HEK293 (cell line): Measurements from ENCODE around the gene TOP3B.

Source experiments
- CTCF ChIA-PET: fragments of 350-600 bp; formaldehyde crosslinking; extraction: SDS; loops from one replicate; lab custom pipeline; 2021; ENCODE audit warnings: antibody characterized with exemption; lab: Yijun Ruan, JAX
- POLR2A ChIA-PET: fragments of 300-600 bp; formaldehyde crosslinking; extraction: SDS; loops from one replicate; lab custom pipeline; 2020; ENCODE audit warnings: antibody characterized with exemption, inconsistent platforms; lab: Yijun Ruan, JAX
- H3K27ac ChIP-seq: fragments of 200-500 bp; sonication (Bioruptor generic); 2 replicates; pipeline ENCODE4 v1.5.1; 2014; ENCODE audit warnings: low read depth, low read length, control low read depth, inconsistent platforms; ENCODE audit errors: extremely low read depth
- H3K36me3 ChIP-seq, 2 experiments: fragments of 200-500 bp in 1 of 2; sonication (Bioruptor generic) in 1 of 2; 1 replicate in 1 of 2; 2 replicates in 1 of 2; pipeline ENCODE4 v1.5.1; 2014 to 2017; ENCODE audit warnings: inconsistent platforms in 2 of 2, low read length in 2 of 2; ENCODE audit not compliant: control insufficient read depth in 2 of 2, insufficient read depth in 1 of 2
- H3K4me1 ChIP-seq: fragments of 200-500 bp; sonication (Bioruptor generic); 2 replicates; pipeline ENCODE4 v1.5.1; 2014; ENCODE audit warnings: mild to moderate bottlenecking, low read length, inconsistent platforms; ENCODE audit not compliant: control insufficient read depth, insufficient read depth
- H3K4me3 ChIP-seq: 2 replicates; pipeline ENCODE4 v1.5.1; 2011; ENCODE audit warnings: low read depth, mild to moderate bottlenecking, control low read depth, low read length, moderate library complexity
- H3K9me3 ChIP-seq: fragments of 200-500 bp; sonication (Bioruptor generic); 2 replicates; pipeline ENCODE4 v1.5.1; 2014; ENCODE audit warnings: low read depth, low read length, inconsistent platforms; ENCODE audit not compliant: control insufficient read depth, insufficient read depth
- GLIS1 ChIP-seq: fragments of 450-650 bp; formaldehyde crosslinking; IDR thresholded peaks from 2 replicates; pipeline ENCODE4 v1.5.1; 2016; ENCODE audit warnings: missing biosample characterization, missing genetic modification characterization
- REPIN1 ChIP-seq: fragments of 450-650 bp; formaldehyde crosslinking; IDR thresholded peaks from 2 replicates; pipeline ENCODE4 v1.5.1; 2017; ENCODE audit warnings: missing biosample characterization, missing genetic modification characterization, low read depth
- REST ChIP-seq: fragments of 450-650 bp; formaldehyde crosslinking; IDR thresholded peaks from 2 replicates; pipeline ENCODE4 v1.5.1; 2016; ENCODE audit warnings: missing biosample characterization, missing genetic modification characterization
- SALL2 ChIP-seq: fragments of 450-650 bp; formaldehyde crosslinking; IDR thresholded peaks from 2 replicates; pipeline ENCODE4 v1.5.0; 2017; ENCODE audit warnings: missing biosample characterization, mild to moderate bottlenecking, missing genetic modification characterization, borderline replicate concordance
- SCRT2 ChIP-seq: fragments of 450-650 bp; formaldehyde crosslinking; IDR thresholded peaks from 2 replicates; pipeline ENCODE4 v1.5.1; 2016; ENCODE audit warnings: missing biosample characterization, missing genetic modification characterization
- TRIM28 ChIP-seq: IDR thresholded peaks from 2 replicates; pipeline ENCODE4 v1.6.1; 2011; ENCODE audit warnings: low read length, control low read depth, borderline replicate concordance
- YY1 ChIP-seq: fragments of 450-650 bp; formaldehyde crosslinking; IDR thresholded peaks from 2 replicates; pipeline ENCODE4 v1.5.1; 2018; ENCODE audit warnings: missing biosample characterization, missing genetic modification characterization
- ZBTB49 ChIP-seq: fragments of 450-650 bp; formaldehyde crosslinking; IDR thresholded peaks from 2 replicates; pipeline ENCODE4 v1.5.1; 2016; ENCODE audit warnings: missing biosample characterization, missing genetic modification characterization, low read depth
- ZEB2 ChIP-seq: fragments of 450-650 bp; formaldehyde crosslinking; IDR thresholded peaks from 2 replicates; pipeline ENCODE4 v1.5.1; 2016; ENCODE audit warnings: missing biosample characterization, missing genetic modification characterization
- ZNF121 ChIP-seq: fragments of 450-650 bp; formaldehyde crosslinking; IDR thresholded peaks from 2 replicates; pipeline ENCODE4 v1.5.1; 2016; ENCODE audit warnings: missing biosample characterization, missing genetic modification characterization
- ZNF174 ChIP-seq: fragments of 450-650 bp; formaldehyde crosslinking; IDR thresholded peaks from 2 replicates; pipeline ENCODE4 v1.5.0; 2017; ENCODE audit warnings: missing biosample characterization, mild to moderate bottlenecking, missing genetic modification characterization
- ZNF18 ChIP-seq: fragments of 450-650 bp; formaldehyde crosslinking; IDR thresholded peaks from 2 replicates; pipeline ENCODE4 v1.5.1; 2016; ENCODE audit warnings: missing biosample characterization, missing genetic modification characterization
- ZNF202 ChIP-seq: fragments of 450-650 bp; formaldehyde crosslinking; IDR thresholded peaks from 2 replicates; pipeline ENCODE4 v1.5.1; 2016; ENCODE audit warnings: missing biosample characterization, missing genetic modification characterization, borderline replicate concordance
- ZNF211 ChIP-seq: fragments of 450-650 bp; formaldehyde crosslinking; IDR thresholded peaks from 2 replicates; pipeline ENCODE4 v1.5.1; 2016; ENCODE audit warnings: low read depth, missing biosample characterization, missing genetic modification characterization
- ZNF544 ChIP-seq: fragments of 450-650 bp; formaldehyde crosslinking; IDR thresholded peaks from 2 replicates; pipeline ENCODE4 v1.5.0; 2017; ENCODE audit warnings: missing biosample characterization, missing genetic modification characterization
- ZNF549 ChIP-seq: fragments of 450-650 bp; IDR thresholded peaks from 2 replicates; pipeline ENCODE4 v1.5.1; 2018; ENCODE audit warnings: missing biosample characterization, missing genetic modification characterization, mild to moderate bottlenecking, inconsistent platforms, moderate library complexity
- ZNF585B ChIP-seq: fragments of 450-650 bp; formaldehyde crosslinking; IDR thresholded peaks from 2 replicates; pipeline ENCODE4 v1.5.1; 2016; ENCODE audit warnings: missing biosample characterization, missing genetic modification characterization
- ZNF596 ChIP-seq: fragments of 450-650 bp; IDR thresholded peaks from 2 replicates; pipeline ENCODE4 v1.5.0; 2018; ENCODE audit warnings: missing biosample characterization, mild to moderate bottlenecking, missing genetic modification characterization, moderate library complexity
- ZNF610 ChIP-seq: fragments of 450-650 bp; formaldehyde crosslinking; IDR thresholded peaks from 2 replicates; pipeline ENCODE4 v1.5.1; 2016; ENCODE audit warnings: missing biosample characterization, missing genetic modification characterization, borderline replicate concordance
- ZNF639 ChIP-seq: fragments of 450-650 bp; formaldehyde crosslinking; IDR thresholded peaks from 2 replicates; pipeline ENCODE4 v1.5.1; 2016; ENCODE audit warnings: missing biosample characterization, missing genetic modification characterization

TOP3B gene

GRCh38 chr22:21951931-21952465, 30.6 kb downstream of the TOP3B start (continued):
- TF ChIP-seq SCRT2 (tag by site-specific recombination) (peak; percentile 94), ZNF121 (tag by site-specific recombination) (no peak)

- H3K4me3 ChIP-seq, result no peak overlapping the region
- H3K27ac ChIP-seq, result no peak overlapping the region
- POLR2A ChIA-PET, result interaction anchor here (1.3 kb wide), 1 partner anchor 13 kb away, joined by 4 read pairs; no protein-coding TSS in a partner anchor
- TF ChIP-seq ZNF610 (tag by site-specific recombination) (no peak), ZBTB49 (no peak), ZNF585B (tag by site-specific recombination) (no peak), ZEB2 (tag by site-specific recombination) (no peak), GLIS1 (tag by site-specific recombination) (no peak)
- peaks cover 0 to 4% of the 10 kb centered on the region in 2 experiments; a peak in 1 of 3 replicates for H3K36me3 ChIP-seq
- no peaks in the 10 kb centered on the region for H3K9me3 ChIP-seq
- H3K4me1 ChIP-seq, result no peaks in the 10 kb centered on the region
- CTCF ChIA-PET, result interaction anchor here (0.6 to 8.2 kb wide), 3 partner anchors 12 to 948 kb away, joined by 4 to 120 read pairs (median 47); no protein-coding TSS in a partner anchor
Measured at GRCh38 chr22:21951062-21951461, 31.5 kb downstream of the TOP3B start.

GRCh38 chr22:21949948-21950347, 32.6 kb downstream of the TOP3B start:
- H3K36me3 ChIP-seq, result peaks cover 0 to 15% of the 10 kb centered on the region in 2 experiments; a peak in 1 of 3 replicates
- CTCF ChIA-PET, result interaction anchor here (0.6 to 8.2 kb wide), 6 partner anchors 11 to 286 kb away, joined by 3 to 120 read pairs (median 3); no protein-coding TSS in a partner anchor
- H3K9me3 ChIP-seq, result no peaks in the 10 kb centered on the region
- no peak overlapping the region for H3K4me3 ChIP-seq
- POLR2A ChIA-PET, result interaction anchor here (1.3 kb wide), 1 partner anchor 12 kb away, joined by 4 read pairs; no protein-coding TSS in a partner anchor
- no peaks in the 10 kb centered on the region for H3K4me1 ChIP-seq
- H3K27ac ChIP-seq, result no peak overlapping the region
- TF ChIP-seq ZNF596 (tag by site-specific recombination), result no peak
- no peak for TF ChIP-seq REPIN1 (tag by site-specific recombination)
- no peak for TF ChIP-seq REST (tag by site-specific recombination)
- TF ChIP-seq TRIM28, result no peak
- TF ChIP-seq ZNF202 (tag by site-specific recombination), result no peak
- TF ChIP-seq ZNF211 (tag by site-specific recombination), result no peak
- TF ChIP-seq ZNF639, result no peak
- TF ChIP-seq YY1 (tag by site-specific recombination), result no peak
- TF ChIP-seq SALL2, result no peak
- no peak for TF ChIP-seq ZNF549 (tag by site-specific recombination)
- TF ChIP-seq ZNF18 (tag by site-specific recombination), result no peak
- no peak for TF ChIP-seq ZNF174 (tag by site-specific recombination)
- no peak for TF ChIP-seq ZNF544 (tag by site-specific recombination)
